Measurements from ENCODE around the gene CAB39L.
"Not testable (repeated sequence)": the region's sequence is repeated elsewhere in the genome, so short reads cannot be mapped to it uniquely, and the experiment has no call there.

The CAB39L gene

GRCh38 chr13:49351871-49352270 lies 92.0 kb downstream of the CAB39L start:
- DNase-seq (no peak), ATAC-seq (no peak)
- Mint-ChIP-seq H3K27me3 (no peaks in the 10 kb centered on the region), H3K9me3 (peaks cover 0 to 3% of the 10 kb centered on the region in 2 donors), H3K4me1 (peaks cover 8% of the 10 kb centered on the region), H3K27ac (no peak overlapping the region), H3K4me3 (no peak overlapping the region)

- H3K4me1 Mint-ChIP-seq, result peaks cover 10% of the 10 kb centered on the region
- ATAC-seq (no peak), DNase-seq (no peak)
- H3K9me3 Mint-ChIP-seq, result no peaks in the 10 kb centered on the region
- no peak overlapping the region for H3K4me3 Mint-ChIP-seq
- no peaks in the 10 kb centered on the region for H3K27me3 Mint-ChIP-seq
- H3K27ac Mint-ChIP-seq, result no peak overlapping the region
Measured at GRCh38 chr13:49348751-49349150, 95.1 kb downstream of the CAB39L start.

GRCh38 chr13:49347650-49348385 lies 96.0 kb downstream of the CAB39L start:
- Mint-ChIP-seq H3K4me3 (no peak overlapping the region), H3K9me3 (no peaks in the 10 kb centered on the region), H3K27me3 (no peaks in the 10 kb centered on the region), H3K4me1 (peaks cover 16% of the 10 kb centered on the region), H3K27ac (no peak overlapping the region)
- DNase-seq (no peak), ATAC-seq (no peak)

GRCh38 chr13:49346460-49346859 lies 97.4 kb downstream of the CAB39L start:
- no peak overlapping the region for H3K27ac Mint-ChIP-seq

GRCh38 chr13:49343731-49344130 lies 100.1 kb downstream of the CAB39L start:
- no peak overlapping the region for H3K27ac Mint-ChIP-seq

More at GRCh38 chr13:49346460-49346859, 97.4 kb downstream of the CAB39L start:
- Mint-ChIP-seq H3K9me3 (no peaks in the 10 kb centered on the region), H3K4me1 (peaks cover 12% of the 10 kb centered on the region), H3K27me3 (no peaks in the 10 kb centered on the region), H3K4me3 (no peak overlapping the region)
- no peak for ATAC-seq
- DNase-seq, result no peak

GRCh38 chr13:49343255-49343654 lies 100.6 kb downstream of the CAB39L start:
- no peaks in the 10 kb centered on the region for H3K27me3 Mint-ChIP-seq
- H3K9me3 Mint-ChIP-seq, result no peaks in the 10 kb centered on the region
- DNase-seq, result no peak
- H3K4me3 Mint-ChIP-seq, result no peak overlapping the region
- H3K4me1 Mint-ChIP-seq, result peaks cover 9% of the 10 kb centered on the region
- H3K27ac Mint-ChIP-seq, result peak overlapping the region in 1 of 2 donors; percentile 53
- no peak for ATAC-seq

More at GRCh38 chr13:49343731-49344130, 100.1 kb downstream of the CAB39L start:
- Mint-ChIP-seq H3K4me1 (peaks cover 9% of the 10 kb centered on the region), H3K27me3 (no peaks in the 10 kb centered on the region), H3K4me3 (no peak overlapping the region), H3K9me3 (no peaks in the 10 kb centered on the region)
- DNase-seq (no peak), ATAC-seq (no peak)

- H3K4me3 Mint-ChIP-seq, result no peak overlapping the region
- H3K27me3 Mint-ChIP-seq, result no peaks in the 10 kb centered on the region
- DNase-seq (no peak), ATAC-seq (no peak)
- H3K9me3 Mint-ChIP-seq, result no peaks in the 10 kb centered on the region
- H3K27ac Mint-ChIP-seq, result no peak overlapping the region
- H3K4me1 Mint-ChIP-seq, result peaks cover 9% of the 10 kb centered on the region
Measured at GRCh38 chr13:49342454-49342853, 101.4 kb downstream of the CAB39L start.

GRCh38 chr13:49341941-49342340 lies 101.9 kb downstream of the CAB39L start:
- no peak for DNase-seq
- H3K4me3 Mint-ChIP-seq, result no peak overlapping the region
- H3K4me1 Mint-ChIP-seq, result peaks cover 9% of the 10 kb centered on the region
- H3K27me3 Mint-ChIP-seq, result no peaks in the 10 kb centered on the region
- no peaks in the 10 kb centered on the region for H3K9me3 Mint-ChIP-seq
- no peak overlapping the region for H3K27ac Mint-ChIP-seq
- no peak for ATAC-seq

- H3K4me3 Mint-ChIP-seq, result no peak overlapping the region
- H3K27ac Mint-ChIP-seq, result no peak overlapping the region
- H3K4me1 Mint-ChIP-seq, result peaks cover 9% of the 10 kb centered on the region
- no peak for DNase-seq
- no peaks in the 10 kb centered on the region for H3K9me3 Mint-ChIP-seq
- no peaks in the 10 kb centered on the region for H3K27me3 Mint-ChIP-seq
- no peak for ATAC-seq
Measured at GRCh38 chr13:49341517-49341916, 102.3 kb downstream of the CAB39L start.

GRCh38 chr13:49340161-49340560 lies 103.7 kb downstream of the CAB39L start:
- no peaks in the 10 kb centered on the region for H3K27me3 Mint-ChIP-seq
- no peaks in the 10 kb centered on the region for H3K9me3 Mint-ChIP-seq
- no peak for DNase-seq
- H3K4me1 Mint-ChIP-seq, result peaks cover 9% of the 10 kb centered on the region
- no peak for ATAC-seq
- H3K4me3 Mint-ChIP-seq, result no peak overlapping the region
- H3K27ac Mint-ChIP-seq, result no peak overlapping the region

- Mint-ChIP-seq H3K4me3 (no peak overlapping the region), H3K27me3 (no peaks in the 10 kb centered on the region), H3K9me3 (no peaks in the 10 kb centered on the region), H3K27ac (no peak overlapping the region), H3K4me1 (no peaks in the 10 kb centered on the region)
- ATAC-seq (no peak), DNase-seq (no peak)
Measured at GRCh38 chr13:49336655-49337054, 107.2 kb downstream of the CAB39L start.

- H3K9me3 Mint-ChIP-seq, result no peaks in the 10 kb centered on the region
- ATAC-seq, result no peak
- no peaks in the 10 kb centered on the region for H3K27me3 Mint-ChIP-seq
- H3K27ac Mint-ChIP-seq, result no peak overlapping the region
- H3K4me1 Mint-ChIP-seq, result no peaks in the 10 kb centered on the region
- no peak overlapping the region for H3K4me3 Mint-ChIP-seq
- no peak for DNase-seq
Measured at GRCh38 chr13:49330546-49330864, 113.4 kb downstream of the CAB39L start.

GRCh38 chr13:49329831-49330545 lies 113.9 kb downstream of the CAB39L start:
- DNase-seq, result no peak
- Mint-ChIP-seq H3K27me3 (no peaks in the 10 kb centered on the region), H3K4me1 (no peaks in the 10 kb centered on the region), H3K27ac (no peak overlapping the region), H3K4me3 (no peak overlapping the region), H3K9me3 (no peaks in the 10 kb centered on the region)
- no peak for ATAC-seq

- not testable (repeated sequence) for H3K9me3 Mint-ChIP-seq, H3K4me1 Mint-ChIP-seq, H3K27ac Mint-ChIP-seq, DNase-seq, ATAC-seq, H3K27me3 Mint-ChIP-seq, H3K4me3 Mint-ChIP-seq
Measured at GRCh38 chr13:49327145-49327544, 116.7 kb downstream of the CAB39L start.

GRCh38 chr13:49326222-49326917 lies 117.5 kb downstream of the CAB39L start:
- Mint-ChIP-seq H3K9me3 (no peaks in the 10 kb centered on the region), H3K27ac (no peak overlapping the region), H3K4me3 (no peak overlapping the region), H3K4me1 (peaks cover 2% of the 10 kb centered on the region), H3K27me3 (no peaks in the 10 kb centered on the region)
- no peak for ATAC-seq
- DNase-seq, result no peak

- Mint-ChIP-seq H3K9me3 (no peaks in the 10 kb centered on the region), H3K27ac (no peak overlapping the region), H3K4me3 (no peak overlapping the region), H3K4me1 (peaks cover 14% of the 10 kb centered on the region), H3K27me3 (no peaks in the 10 kb centered on the region)
- no peak for DNase-seq
- ATAC-seq, result no peak
Measured at GRCh38 chr13:49323344-49323743, 120.5 kb downstream of the CAB39L start.
